ENCODE measurements around the gene SMIM22. TPM values are rescaled to one million over a fixed set of nuclear protein-coding genes. Genes with fewer than 3 reads are reported as not detected.

Gene SMIM22
- total RNA-seq, 2 experiments from 2014 or later = not detected

GRCh38 chr16:4814542-4815173 is 19.5 kb downstream of the SMIM22 start:
- no peak for DNase-seq
- H3K36me3 Mint-ChIP-seq (ENCODE audit: low read depth) = peaks cover 43% of the 10 kb centered on the region
- CTCF ChIA-PET = no interaction called here
- POLR2A ChIA-PET = no interaction called here
- H3K9me3 Mint-ChIP-seq = no peaks in the 10 kb centered on the region
- no peaks in the 10 kb centered on the region for H3K27me3 Mint-ChIP-seq
- no peaks in the 10 kb centered on the region for H3K4me1 Mint-ChIP-seq (ENCODE audit: low read depth)
- H3K27ac Mint-ChIP-seq = no peak overlapping the region
- intact Hi-C loops (cut with micrococcal nuclease) = no loop called here
- TF ChIP-seq, protein P1, sequence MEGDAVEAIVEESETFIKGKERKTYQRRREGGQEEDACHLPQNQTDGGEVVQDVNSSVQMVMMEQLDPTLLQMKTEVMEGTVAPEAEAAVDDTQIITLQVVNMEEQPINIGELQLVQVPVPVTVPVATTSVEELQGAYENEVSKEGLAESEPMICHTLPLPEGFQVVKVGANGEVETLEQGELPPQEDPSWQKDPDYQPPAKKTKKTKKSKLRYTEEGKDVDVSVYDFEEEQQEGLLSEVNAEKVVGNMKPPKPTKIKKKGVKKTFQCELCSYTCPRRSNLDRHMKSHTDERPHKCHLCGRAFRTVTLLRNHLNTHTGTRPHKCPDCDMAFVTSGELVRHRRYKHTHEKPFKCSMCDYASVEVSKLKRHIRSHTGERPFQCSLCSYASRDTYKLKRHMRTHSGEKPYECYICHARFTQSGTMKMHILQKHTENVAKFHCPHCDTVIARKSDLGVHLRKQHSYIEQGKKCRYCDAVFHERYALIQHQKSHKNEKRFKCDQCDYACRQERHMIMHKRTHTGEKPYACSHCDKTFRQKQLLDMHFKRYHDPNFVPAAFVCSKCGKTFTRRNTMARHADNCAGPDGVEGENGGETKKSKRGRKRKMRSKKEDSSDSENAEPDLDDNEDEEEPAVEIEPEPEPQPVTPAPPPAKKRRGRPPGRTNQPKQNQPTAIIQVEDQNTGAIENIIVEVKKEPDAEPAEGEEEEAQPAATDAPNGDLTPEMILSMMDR (IDR thresholded peaks at IDR 0.05) = no peak
- H3K4me3 Mint-ChIP-seq = no peak overlapping the region
- ATAC-seq = no peak

DNA sequence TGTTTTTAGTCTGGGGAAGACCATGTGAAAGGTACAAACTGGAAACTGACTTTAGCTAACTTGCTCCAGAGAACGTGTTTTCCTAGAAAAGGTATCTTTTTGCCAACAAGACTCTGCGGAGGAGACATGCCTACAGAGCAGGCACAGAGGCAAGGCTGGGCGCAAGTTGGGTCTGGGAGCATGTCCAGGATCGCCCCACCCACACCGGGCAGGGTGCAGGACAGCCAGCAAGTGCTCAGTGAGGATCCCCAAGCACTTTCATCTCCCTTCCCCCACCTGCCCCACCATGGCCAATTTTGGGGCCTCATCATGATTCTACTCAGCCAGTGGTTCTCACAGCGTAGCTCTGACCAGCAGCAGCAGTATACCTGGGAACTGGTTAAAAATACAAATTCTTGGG is 25.5 kb downstream of the SMIM22 start:
- CTCF ChIA-PET = no interaction called here
- no peak for ATAC-seq
- no peak overlapping the region for H3K4me3 Mint-ChIP-seq
- intact Hi-C loops (cut with micrococcal nuclease) = no loop called here
- TF ChIP-seq, protein P1 (IDR thresholded peaks at IDR 0.05) = no peak
- no peaks in the 10 kb centered on the region for H3K4me1 Mint-ChIP-seq (ENCODE audit: low read depth)
- POLR2A ChIA-PET = no interaction called here
- no peaks in the 10 kb centered on the region for H3K9me3 Mint-ChIP-seq
- H3K27ac Mint-ChIP-seq = no peak overlapping the region
- peaks cover 26% of the 10 kb centered on the region for H3K36me3 Mint-ChIP-seq (ENCODE audit: low read depth)
- no peak for DNase-seq
- no peaks in the 10 kb centered on the region for H3K27me3 Mint-ChIP-seq

- Mint-ChIP-seq H3K27ac (no peak overlapping the region), H3K4me3 (no peak overlapping the region), H3K27me3 (no peaks in the 10 kb centered on the region), H3K4me1 (ENCODE audit: low read depth) (no peaks in the 10 kb centered on the region), H3K36me3 (ENCODE audit: low read depth) (peaks cover 25% of the 10 kb centered on the region), H3K9me3 (no peaks in the 10 kb centered on the region)
- ChIA-PET CTCF (no interaction called here), POLR2A (no interaction called here)
- intact Hi-C loops (cut with micrococcal nuclease) = no loop called here
- no peak for DNase-seq
- ATAC-seq = no peak
- TF ChIP-seq, protein P1 (IDR thresholded peaks at IDR 0.05) = no peak
These were observed 30.0 kb downstream of the SMIM22 start for GRCh38 chr16:4825196-4825595.

DNA sequence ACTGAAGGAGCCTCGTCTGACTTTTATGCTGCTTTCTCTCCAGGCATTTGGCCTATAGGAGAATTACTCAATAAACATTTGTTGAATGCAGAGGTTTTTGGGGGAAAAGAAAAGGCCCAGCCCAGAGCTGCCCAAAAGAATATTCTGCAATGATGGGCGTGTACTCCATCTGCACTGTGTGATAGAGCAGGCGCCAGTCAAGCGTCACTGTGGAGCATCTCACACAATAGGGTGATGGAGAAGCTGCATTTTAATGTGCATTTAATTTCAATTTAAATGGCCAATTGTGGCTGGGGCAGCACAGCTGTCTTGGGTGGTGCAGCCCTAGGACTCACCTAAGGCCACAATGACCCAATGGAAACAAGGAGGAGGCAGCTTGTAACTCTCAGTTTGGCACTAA is 31.4 kb downstream of the SMIM22 start:
- ATAC-seq = no peak

DNA sequence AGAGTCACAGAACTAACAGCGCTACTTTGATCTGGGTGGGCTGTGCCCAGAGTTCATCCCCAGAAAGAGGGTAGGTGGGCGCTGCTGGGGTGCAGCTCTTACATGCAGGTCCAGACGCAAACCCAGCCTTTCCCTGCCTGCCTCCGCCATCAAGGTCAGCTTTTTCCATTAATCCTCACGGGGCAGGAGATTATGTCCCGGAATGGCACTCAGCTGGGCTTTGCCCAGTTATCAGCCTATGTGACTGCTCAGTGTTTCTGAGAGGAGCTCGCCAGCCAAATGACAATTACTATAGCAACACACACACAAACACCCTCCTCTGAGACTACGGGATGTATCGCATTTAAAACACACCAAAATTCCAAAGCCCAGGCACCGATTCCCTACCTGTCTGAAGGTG is 31.8 kb downstream of the SMIM22 start:
- Mint-ChIP-seq H3K4me1 (ENCODE audit: low read depth) (no peaks in the 10 kb centered on the region), H3K27me3 (no peaks in the 10 kb centered on the region), H3K36me3 (ENCODE audit: low read depth) (peaks cover 31% of the 10 kb centered on the region), H3K27ac (no peak overlapping the region), H3K9me3 (no peaks in the 10 kb centered on the region), H3K4me3 (no peak overlapping the region)
- ChIA-PET POLR2A (interaction anchor here (0.7 to 1.3 kb wide), 2 partner anchors 9 to 58 kb away, joined by 3 read pairs; no protein-coding TSS in a partner anchor), CTCF (no interaction called here)
- intact Hi-C loops (cut with micrococcal nuclease) = no loop called here
- ATAC-seq (no peak), DNase-seq (no peak)
- TF ChIP-seq, protein P1 (IDR thresholded peaks at IDR 0.05) = no peak

More for the DNA sequence above, 31.4 kb downstream of the SMIM22 start:
- intact Hi-C loops (cut with micrococcal nuclease) = no loop called here
- POLR2A ChIA-PET = interaction anchor here (0.7 to 1.3 kb wide), 2 partner anchors 9 to 59 kb away, joined by 3 read pairs; no protein-coding TSS in a partner anchor
- CTCF ChIA-PET = no interaction called here
- no peak for DNase-seq
- no peak overlapping the region for H3K4me3 Mint-ChIP-seq
- no peaks in the 10 kb centered on the region for H3K9me3 Mint-ChIP-seq
- H3K4me1 Mint-ChIP-seq (ENCODE audit: low read depth) = no peaks in the 10 kb centered on the region
- TF ChIP-seq, protein P1 (IDR thresholded peaks at IDR 0.05) = no peak
- H3K27ac Mint-ChIP-seq = no peak overlapping the region
- H3K27me3 Mint-ChIP-seq = no peaks in the 10 kb centered on the region
- peaks cover 32% of the 10 kb centered on the region for H3K36me3 Mint-ChIP-seq (ENCODE audit: low read depth)
